SK-N-MC (cell line): Measurements from ENCODE around the gene STRIT1.

Experiments
- DNase-seq: peaks from one replicate; pipeline ENCODE4 v3.0.0-alpha.2; 2011; ENCODE audit warnings: low read depth, low spot score
- H3K27ac ChIP-seq: fragments of 200-600 bp; sonication (generic); 2 replicates; pipeline ENCODE4 v1.5.1; 2016; ENCODE audit warnings: mixed run types
- H3K36me3 ChIP-seq: fragments of 200-600 bp; sonication (generic); 2 replicates; pipeline ENCODE4 v1.6.1; 2017; ENCODE audit warnings: antibody characterized with exemption, low read length, mixed read lengths; ENCODE audit not compliant: insufficient read depth
- H3K4me3 ChIP-seq: fragments of 200-600 bp; sonication (generic); 2 replicates; pipeline ENCODE4 v1.5.1; 2016
- H3K9ac ChIP-seq: fragments of 200-600 bp; sonication (generic); 2 replicates; pipeline ENCODE4 v1.8.0; 2017; ENCODE audit warnings: mixed run types, mixed read lengths; ENCODE audit not compliant: insufficient read length
- H3K9me3 ChIP-seq: fragments of 200-600 bp; sonication (generic); 2 replicates; pipeline ENCODE4 v1.6.1; 2017; ENCODE audit warnings: low read depth, mild to moderate bottlenecking, antibody characterized with exemption, low read length, moderate library complexity, mixed read lengths
- EZH2 ChIP-seq: fragments of 200-600 bp; sonication (generic); IDR thresholded peaks from one replicate; pipeline ENCODE4 v1.6.1; 2017; ENCODE audit warnings: antibody characterized with exemption
- FOXP2 ChIP-seq: optimal IDR thresholded peaks from 2 replicates; pipeline ENCODE3; 2011; ENCODE audit warnings: mild to moderate bottlenecking, moderate library complexity; ENCODE audit not compliant: insufficient read depth; ENCODE audit errors: extremely low read length, control extremely low read depth
- POLR2AphosphoS5 ChIP-seq: IDR thresholded peaks from 2 replicates; pipeline ENCODE4 v1.6.1; 2012; ENCODE audit warnings: mild to moderate bottlenecking, low read depth, low read length, borderline replicate concordance

The STRIT1 gene

GRCh38 chr3:155330370-155330769, 36.9 kb upstream of the STRIT1 start:
- no peak overlapping the region for H3K9ac ChIP-seq
- no peak overlapping the region for H3K4me3 ChIP-seq
- H3K36me3 ChIP-seq, result no peaks in the 10 kb centered on the region
- DNase-seq, result no peak
- no peaks in the 10 kb centered on the region for H3K9me3 ChIP-seq
- no peak overlapping the region for H3K27ac ChIP-seq
- TF ChIP-seq EZH2 (no peak), POLR2AphosphoS5 (no peak)

GRCh38 chr3:155329513-155330048, 36.1 kb upstream of the STRIT1 start:
- Histone ChIP-seq H3K36me3 (no peaks in the 10 kb centered on the region), H3K9ac (no peak overlapping the region), H3K27ac (no peak overlapping the region), H3K9me3 (no peaks in the 10 kb centered on the region), H3K4me3 (no peak overlapping the region)
- TF ChIP-seq EZH2 (no peak), POLR2AphosphoS5 (no peak), FOXP2 (no peak)
- DNase-seq, result no peak

GRCh38 chr3:155327871-155328270, 34.4 kb upstream of the STRIT1 start:
- TF ChIP-seq FOXP2 (no peak), POLR2AphosphoS5 (no peak), EZH2 (no peak)
- H3K36me3 ChIP-seq, result no peaks in the 10 kb centered on the region
- H3K9ac ChIP-seq, result no peak overlapping the region
- no peak overlapping the region for H3K27ac ChIP-seq
- H3K4me3 ChIP-seq, result no peak overlapping the region
- DNase-seq, result no peak
- H3K9me3 ChIP-seq, result no peaks in the 10 kb centered on the region

- Histone ChIP-seq H3K36me3 (no peaks in the 10 kb centered on the region), H3K9ac (no peak overlapping the region), H3K9me3 (no peaks in the 10 kb centered on the region), H3K27ac (no peak overlapping the region), H3K4me3 (no peak overlapping the region)
- TF ChIP-seq FOXP2 (no peak), POLR2AphosphoS5 (no peak), EZH2 (no peak)
- no peak for DNase-seq
These were observed 33.9 kb upstream of the STRIT1 start for GRCh38 chr3:155327430-155327829.

GRCh38 chr3:155326901-155327300, 33.4 kb upstream of the STRIT1 start:
- H3K36me3 ChIP-seq, result no peaks in the 10 kb centered on the region
- no peak overlapping the region for H3K9ac ChIP-seq
- DNase-seq, result no peak
- no peak overlapping the region for H3K4me3 ChIP-seq
- H3K9me3 ChIP-seq, result no peaks in the 10 kb centered on the region
- no peak overlapping the region for H3K27ac ChIP-seq
- no peak for TF ChIP-seq EZH2
- no peak for TF ChIP-seq POLR2AphosphoS5
- TF ChIP-seq FOXP2, result no peak

GRCh38 chr3:155326244-155326643, 32.8 kb upstream of the STRIT1 start:
- DNase-seq, result no peak
- H3K36me3 ChIP-seq, result no peaks in the 10 kb centered on the region
- H3K4me3 ChIP-seq, result no peak overlapping the region
- H3K9ac ChIP-seq, result no peak overlapping the region
- no peaks in the 10 kb centered on the region for H3K9me3 ChIP-seq
- H3K27ac ChIP-seq, result no peak overlapping the region
- TF ChIP-seq EZH2, result no peak
- TF ChIP-seq POLR2AphosphoS5, result no peak
- TF ChIP-seq FOXP2, result no peak

GRCh38 chr3:155325263-155325835, 31.9 kb upstream of the STRIT1 start:
- no peak overlapping the region for H3K9ac ChIP-seq
- H3K36me3 ChIP-seq, result no peaks in the 10 kb centered on the region
- H3K4me3 ChIP-seq, result peak overlapping the region; percentile 45
- no peak overlapping the region for H3K27ac ChIP-seq
- no peaks in the 10 kb centered on the region for H3K9me3 ChIP-seq
- TF ChIP-seq EZH2, result no peak
- no peak for TF ChIP-seq FOXP2
- no peak for TF ChIP-seq POLR2AphosphoS5
- DNase-seq, result no peak

- H3K9ac ChIP-seq, result no peak overlapping the region
- no peaks in the 10 kb centered on the region for H3K36me3 ChIP-seq
- no peak overlapping the region for H3K27ac ChIP-seq
- DNase-seq, result peak; percentile 77
- H3K9me3 ChIP-seq, result no peaks in the 10 kb centered on the region
- no peak overlapping the region for H3K4me3 ChIP-seq
- TF ChIP-seq EZH2 (no peak), POLR2AphosphoS5 (no peak), FOXP2 (no peak)
These were observed 29.7 kb upstream of the STRIT1 start for GRCh38 chr3:155323063-155323666.

GRCh38 chr3:155321418-155321817, 27.9 kb upstream of the STRIT1 start:
- no peak overlapping the region for H3K27ac ChIP-seq
- H3K9me3 ChIP-seq, result no peaks in the 10 kb centered on the region
- H3K36me3 ChIP-seq, result no peaks in the 10 kb centered on the region
- DNase-seq, result no peak
- H3K9ac ChIP-seq, result no peak overlapping the region
- no peak for TF ChIP-seq POLR2AphosphoS5
- TF ChIP-seq FOXP2, result no peak
- no peak for TF ChIP-seq EZH2
- no peak overlapping the region for H3K4me3 ChIP-seq
